ENCODE measurements around the gene ADRA2B.
"Not testable (repeated sequence)": the region's sequence is repeated elsewhere in the genome, so short reads cannot be mapped to it uniquely, and the experiment has no call there.

Gene ADRA2B

GRCh38 chr2:96082211-96083063 lies 33.9 kb downstream of the ADRA2B start:
- Histone ChIP-seq H3K4me2 (peak overlapping the region; percentile 30 to 93 (median 82); a peak in 21 of 22 replicates), H3K9ac (no peak overlapping the region), H4K20me1 (no peaks in the 10 kb centered on the region), H3K4me1 (peaks cover 30 to 42% (median 39%) of the 10 kb centered on the region in 10 experiments), H3K9me3 (replicated peaks in 1 of 11) (peaks cover 0 to 9% (median under 1%) of the 10 kb centered on the region in 11 experiments; a peak in 9 of 22 replicates), H3K27me3 (no peaks in the 10 kb centered on the region), H3K4me3 (no peak overlapping the region), H3K27ac (peak overlapping the region in 1 of 11 experiments; percentile 2; a peak in 1 of 22 replicates), H3K36me3 (no peaks in the 10 kb centered on the region)
- no peak for TF ChIP-seq Cebpa-rat (IDR thresholded peaks at IDR 0.05)

DNA sequence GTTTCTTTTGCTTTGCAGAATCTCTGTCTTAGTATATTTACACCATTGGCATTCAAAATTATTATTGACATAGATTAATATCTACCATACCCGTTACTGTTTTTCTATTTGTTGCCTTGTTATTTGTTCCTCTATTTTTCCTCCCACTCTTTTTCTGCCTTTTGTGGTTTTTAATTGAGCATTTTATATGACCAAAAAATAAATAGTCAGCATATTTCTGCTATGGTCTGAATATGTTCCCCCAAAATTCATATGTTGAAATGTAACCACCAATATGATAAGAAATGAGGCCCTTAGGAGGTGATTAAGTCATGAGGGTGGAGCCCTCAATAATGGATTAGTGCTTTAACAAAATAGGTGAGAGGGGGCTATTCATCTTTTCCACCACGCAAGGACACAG lies 35.3 kb downstream of the ADRA2B start:
- H4K20me1 ChIP-seq = no peaks in the 10 kb centered on the region
- peaks cover 10 to 22% (median 14%) of the 10 kb centered on the region in 11 experiments; a peak in 21 of 22 replicates for H3K9me3 ChIP-seq (replicated peaks in 1 of 11)
- H3K36me3 ChIP-seq = no peaks in the 10 kb centered on the region
- no peak overlapping the region for H3K4me3 ChIP-seq
- TF ChIP-seq Cebpa-rat (IDR thresholded peaks at IDR 0.05) = no peak
- H3K27ac ChIP-seq = no peak overlapping the region
- no peak overlapping the region for H3K4me2 ChIP-seq
- H3K9ac ChIP-seq = no peak overlapping the region
- no peaks in the 10 kb centered on the region for H3K27me3 ChIP-seq
- peaks cover 30 to 41% (median 37%) of the 10 kb centered on the region in 10 experiments for H3K4me1 ChIP-seq

DNA sequence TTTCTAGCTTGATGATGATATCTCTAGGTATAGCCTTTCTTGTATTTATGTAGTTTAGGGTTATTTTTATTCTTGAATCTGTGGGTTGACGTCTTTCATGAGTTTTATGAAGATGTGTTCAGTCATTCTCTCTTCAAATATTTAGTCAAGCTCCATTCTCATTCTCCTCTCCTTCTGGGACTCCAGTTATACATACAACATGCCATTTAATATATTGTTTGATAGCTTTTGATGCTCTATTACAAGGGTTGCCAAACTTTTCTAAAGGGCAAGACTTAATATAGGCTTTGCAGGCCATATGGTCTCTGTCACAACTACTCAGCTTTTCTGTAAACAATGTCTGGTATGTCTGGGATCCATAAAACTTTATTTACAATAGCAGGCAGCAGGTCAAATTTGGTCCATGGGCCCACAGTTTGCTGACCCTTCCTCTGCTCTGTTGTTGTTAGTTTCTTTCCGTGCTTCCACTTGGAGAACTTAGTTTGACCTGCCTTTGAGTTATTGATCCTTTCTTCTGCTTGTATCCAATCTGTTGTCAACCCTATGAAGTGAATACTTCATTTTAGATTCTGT lies 41.1 kb downstream of the ADRA2B start:
- Histone ChIP-seq H3K27ac (no peak overlapping the region), H3K27me3 (no peaks in the 10 kb centered on the region), H3K4me2 (no peak overlapping the region), H3K9ac (no peak overlapping the region), H3K4me1 (no peaks in the 10 kb centered on the region), H3K9me3 (replicated peaks in 1 of 11) (peaks cover 18 to 28% (median 24%) of the 10 kb centered on the region in 11 experiments), H3K36me3 (no peaks in the 10 kb centered on the region), H4K20me1 (no peaks in the 10 kb centered on the region), H3K4me3 (no peak overlapping the region)
- no peak for TF ChIP-seq Cebpa-rat (IDR thresholded peaks at IDR 0.05)

DNA sequence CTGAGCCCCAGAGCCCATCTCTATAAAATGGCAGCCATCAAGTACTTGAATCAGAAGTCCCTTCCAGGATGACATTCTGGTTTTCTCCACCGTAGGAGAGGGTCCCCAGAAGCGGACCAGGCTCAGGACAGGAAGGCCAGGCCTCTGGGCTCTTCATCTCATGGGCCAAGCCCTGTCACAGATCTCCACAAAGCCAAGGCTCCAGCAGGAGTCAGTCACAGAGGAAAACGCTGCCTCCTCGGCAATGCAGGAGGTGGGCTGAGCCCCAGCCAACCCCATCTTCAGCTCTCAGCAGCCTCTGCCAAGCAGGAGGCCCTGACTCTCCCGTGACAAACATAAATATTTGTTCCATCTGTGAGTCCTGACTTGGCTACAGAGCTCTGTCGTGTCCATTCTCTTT lies 42.2 kb downstream of the ADRA2B start:
- TF ChIP-seq Cebpa-rat (IDR thresholded peaks at IDR 0.05) = no peak
- Histone ChIP-seq H3K4me1 (0 out of 20 replicates have a peak, but pooled peaks cover 0 to 3% (median 0%) of the 10 kb centered on the region in 10 experiments), H3K4me2 (no peak overlapping the region), H4K20me1 (no peaks in the 10 kb centered on the region), H3K36me3 (no peaks in the 10 kb centered on the region), H3K27me3 (no peaks in the 10 kb centered on the region), H3K9me3 (replicated peaks in 1 of 11) (peaks cover 18 to 28% (median 24%) of the 10 kb centered on the region in 11 experiments), H3K4me3 (no peak overlapping the region), H3K9ac (no peak overlapping the region), H3K27ac (no peak overlapping the region)

- Histone ChIP-seq H3K4me1 (0 out of 20 replicates have a peak, but pooled peaks cover 0 to 3% (median 0%) of the 10 kb centered on the region in 10 experiments), H3K4me2 (no peak overlapping the region), H3K27ac (no peak overlapping the region), H3K36me3 (no peaks in the 10 kb centered on the region), H3K27me3 (no peaks in the 10 kb centered on the region), H3K9me3 (replicated peaks in 1 of 11) (peaks cover 18 to 28% (median 24%) of the 10 kb centered on the region in 11 experiments), H3K9ac (no peak overlapping the region), H4K20me1 (no peaks in the 10 kb centered on the region), H3K4me3 (no peak overlapping the region)
- no peak for TF ChIP-seq Cebpa-rat (IDR thresholded peaks at IDR 0.05)
These were observed 43.1 kb downstream of the ADRA2B start for GRCh38 chr2:96073170-96073775.

DNA sequence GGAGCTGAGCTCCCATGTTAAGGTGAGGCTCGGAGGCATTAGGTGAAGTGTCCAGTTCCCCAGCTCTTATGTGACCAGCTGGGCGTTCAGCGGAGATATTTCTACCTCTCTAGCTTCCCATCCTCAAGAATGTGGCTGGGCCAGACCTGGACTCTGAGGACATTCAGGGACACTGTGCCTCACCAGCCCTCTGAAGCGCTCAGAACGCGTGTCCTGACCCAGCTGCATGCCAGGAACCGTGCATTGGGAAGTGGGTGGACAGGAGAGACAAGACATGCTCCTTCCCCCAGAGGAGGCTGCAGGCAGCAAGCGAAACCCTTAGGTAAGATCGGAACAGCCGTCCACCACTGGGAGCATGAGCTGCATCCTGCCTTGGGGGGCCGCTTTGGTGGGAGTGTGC lies 43.6 kb downstream of the ADRA2B start:
- Histone ChIP-seq H3K36me3 (no peaks in the 10 kb centered on the region), H4K20me1 (no peaks in the 10 kb centered on the region), H3K4me3 (no peak overlapping the region), H3K9ac (no peak overlapping the region), H3K9me3 (replicated peaks in 1 of 11) (peaks cover 18 to 28% (median 24%) of the 10 kb centered on the region in 11 experiments), H3K27me3 (no peaks in the 10 kb centered on the region), H3K4me1 (0 out of 20 replicates have a peak, but pooled peaks cover 0 to 3% (median 0%) of the 10 kb centered on the region in 10 experiments), H3K4me2 (no peak overlapping the region), H3K27ac (no peak overlapping the region)
- TF ChIP-seq Cebpa-rat (IDR thresholded peaks at IDR 0.05) = no peak

DNA sequence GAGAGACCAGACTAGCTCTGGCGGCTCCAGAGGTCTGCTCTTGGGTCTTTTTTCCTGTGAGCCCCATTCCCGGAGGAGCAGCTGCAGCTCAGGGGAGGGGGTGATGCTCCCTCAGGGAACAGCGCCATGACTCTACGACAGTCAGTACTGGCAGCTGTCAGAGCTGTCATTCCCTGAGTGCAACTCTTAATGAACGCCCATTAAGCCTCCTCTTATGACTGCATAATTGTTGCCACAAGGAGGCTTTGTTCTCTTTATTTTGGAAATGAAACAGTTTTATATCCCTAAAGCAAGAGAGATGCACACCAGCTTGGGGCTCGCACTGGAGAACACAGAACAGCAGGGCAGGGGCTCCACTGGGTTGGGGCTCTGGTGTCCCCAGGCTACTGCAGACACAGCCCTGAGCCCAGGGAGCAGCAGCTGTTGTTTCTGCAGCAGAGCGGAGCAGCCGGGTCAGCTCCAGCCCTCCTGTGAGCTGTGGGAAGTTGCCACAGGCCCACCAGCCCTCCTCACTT lies 44.3 kb downstream of the ADRA2B start:
- not testable (repeated sequence) for H3K9ac ChIP-seq, H3K27me3 ChIP-seq

GRCh38 chr2:96071087-96071976 lies 45.0 kb downstream of the ADRA2B start:
- not testable (repeated sequence) for H3K4me1 ChIP-seq, H3K36me3 ChIP-seq, H4K20me1 ChIP-seq, H3K27ac ChIP-seq, H3K9ac ChIP-seq, H3K27me3 ChIP-seq, H3K4me2 ChIP-seq, H3K4me3 ChIP-seq
- H3K9me3 ChIP-seq (replicated peaks in 1 of 11) = peaks cover 6 to 15% (median 13%) of the 10 kb centered on the region in 11 experiments

More for the DNA sequence above, 44.3 kb downstream of the ADRA2B start:
- not testable (repeated sequence) for H3K4me2 ChIP-seq, H3K36me3 ChIP-seq, H3K4me1 ChIP-seq, H3K27ac ChIP-seq, H3K4me3 ChIP-seq, H4K20me1 ChIP-seq
- peaks cover 13 to 22% (median 20%) of the 10 kb centered on the region in 11 experiments for H3K9me3 ChIP-seq (replicated peaks in 1 of 11)

- H3K36me3 ChIP-seq; H3K27ac ChIP-seq; H3K27me3 ChIP-seq; H3K4me1 ChIP-seq; H3K4me3 ChIP-seq; H3K9ac ChIP-seq; H3K9me3 ChIP-seq (replicated peaks in 1 of 11); H4K20me1 ChIP-seq: not testable (repeated sequence)
- peak overlapping the region in 1 of 11 experiments; percentile 18; a peak in 1 of 22 replicates for H3K4me2 ChIP-seq
These were observed 46.0 kb downstream of the ADRA2B start for GRCh38 chr2:96070351-96070750.

- H3K27me3 ChIP-seq; H3K27ac ChIP-seq; H3K4me1 ChIP-seq; H3K9ac ChIP-seq; H3K36me3 ChIP-seq; H3K4me3 ChIP-seq; H3K9me3 ChIP-seq (replicated peaks in 1 of 11); H4K20me1 ChIP-seq: not testable (repeated sequence)
- H3K4me2 ChIP-seq = peak overlapping the region in 1 of 11 experiments; percentile 18; a peak in 1 of 22 replicates
These were observed 46.5 kb downstream of the ADRA2B start for GRCh38 chr2:96069878-96070277.

GRCh38 chr2:96067902-96068581 lies 48.3 kb downstream of the ADRA2B start:
- not testable (repeated sequence) for H4K20me1 ChIP-seq; H3K9ac ChIP-seq; H3K9me3 ChIP-seq (replicated peaks in 1 of 11); H3K27ac ChIP-seq; H3K4me3 ChIP-seq; H3K36me3 ChIP-seq; H3K27me3 ChIP-seq; H3K4me1 ChIP-seq; H3K4me2 ChIP-seq

All from BLaER1 treated with 17β-estradiol and CSF1 and Interleukin-3, amounts not matched to agents 10 nM and 100 nM (cell line).